K562 (cell line): ENCODE data around the gene ZNF275. TPM values are rescaled to one million over a fixed set of nuclear protein-coding genes. Genes with fewer than 3 reads are reported as not detected.

ENCODE experiments used
- EGR1 ChIP-seq: fragments of 450-650 bp; conservative IDR thresholded peaks from 2 replicates; pipeline ENCODE4 v1.6.1; 2017; ENCODE audit warnings: mild to moderate bottlenecking
- ELF1 ChIP-seq: fragments of 200-800 bp; sonication (Bioruptor generic); IDR thresholded peaks from 2 replicates; pipeline ENCODE4 v1.6.1; 2016; ENCODE audit warnings: missing genetic modification characterization, missing compliant biosample characterization
- GATAD2B ChIP-seq: fragments of 450-650 bp; IDR thresholded peaks from 2 replicates; pipeline ENCODE4 v1.6.1; 2017; ENCODE audit warnings: mild to moderate bottlenecking, borderline replicate concordance
- HDAC2 ChIP-seq: fragments of 450-650 bp; IDR thresholded peaks from 2 replicates; pipeline ENCODE4 v1.6.1; 2016; ENCODE audit warnings: mild to moderate bottlenecking
- KDM5B ChIP-seq: fragments of 200-600 bp; sonication (generic); IDR thresholded peaks from 2 replicates; pipeline ENCODE4 v1.6.1; 2012; ENCODE audit warnings: low read depth, mild to moderate bottlenecking, moderate library complexity, low read length, control low read depth, inconsistent platforms; ENCODE audit not compliant: insufficient replicate concordance
- L3MBTL2 ChIP-seq: fragments of 450-650 bp; IDR thresholded peaks from 2 replicates; pipeline ENCODE4 v1.6.1; 2016; ENCODE audit warnings: mild to moderate bottlenecking, moderate library complexity
- MAZ ChIP-seq, 2 experiments: fragments of 450-650 bp in 1 of 2; sonication (generic) in 1 of 2; formaldehyde crosslinking; IDR thresholded peaks in 1 of 2; conservative IDR thresholded peaks in 1 of 2; 2 replicates each; pipeline versions ENCODE4 v1.4.0 to v1.5.0; 2020; ENCODE audit warnings: mild to moderate bottlenecking in 1 of 2, missing genetic modification reagents in 1 of 2
- NCOA4 ChIP-seq: fragments of 450-650 bp; IDR thresholded peaks from 2 replicates; pipeline ENCODE4 v1.6.1; 2018; ENCODE audit warnings: mild to moderate bottlenecking; ENCODE audit not compliant: partially characterized antibody
- NR2C2 ChIP-seq, 2 experiments: fragments of 200-800 bp in 1 of 2; sonication (Bioruptor generic) in 1 of 2; sonication (generic) in 1 of 2; formaldehyde crosslinking in 1 of 2; IDR thresholded peaks; 2 replicates each; pipeline versions ENCODE4 v1.6.1 to v1.8.0; 2016 to 2022; ENCODE audit warnings: mild to moderate bottlenecking in 1 of 2, missing compliant biosample characterization in 1 of 2, missing genetic modification characterization in 1 of 2, missing genetic modification reagents in 1 of 2
- PHF8 ChIP-seq: fragments of 200-600 bp; sonication (generic); IDR thresholded peaks from 2 replicates; pipeline ENCODE4 v1.6.1; 2012; ENCODE audit warnings: mixed run types, mild to moderate bottlenecking, inconsistent platforms, low read length, moderate library complexity, borderline replicate concordance
- XRCC4 ChIP-seq: IDR thresholded peaks from one replicate; pipeline ENCODE4 v1.6.1; 2011; ENCODE audit not compliant: insufficient read depth, insufficient read length; ENCODE audit errors: extremely low read depth
- ZNF707 ChIP-seq: fragments of 250-450 bp; sonication (Bioruptor Pico); conservative IDR thresholded peaks from 2 replicates; pipeline ENCODE4 v1.8.0; 2022; ENCODE audit warnings: inconsistent platforms, mild to moderate bottlenecking, moderate library complexity
- polyA plus RNA-seq, 8 experiments: library from polyadenylated mRNA; depleted of rRNA in 4 of 8; stranded (reverse) in 5 of 8; unstranded in 3 of 8; fragments of >200 nt; fragmentation: Nextera tagmentation in 2 of 8; fragmentation: Illumina TruSeq in 1 of 8; extraction: Ambion mirVana in 2 of 8; extraction: Trizol in 1 of 8; gene quantifications; 2 replicates each; pipeline versions ENCODE4 v1.2.1 to v1.2.3, GENCODE V29; 2011 to 2014; ENCODE audit warnings: inconsistent platforms in 1 of 8, missing spikeins in 1 of 8
- total RNA-seq, 7 experiments: library from RNA; depleted of rRNA in 6 of 7; stranded (reverse); fragments of >200 nt in 6 of 7; fragmentation: Illumina TruSeq in 2 of 7; extraction: Trizol in 2 of 7; gene quantifications; 2 replicates each; pipeline versions ENCODE4 v1.2.1 to v1.2.3, GENCODE V29; 2011 to 2021; ENCODE audit warnings: low replicate concordance in 1 of 7
- TF ChIP-seq, protein P1 (sequence below), 2 experiments: IDR thresholded peaks; 2 replicates each; pipeline ENCODE4 v1.6.1; 2011; ENCODE audit warnings: borderline replicate concordance in 1 of 2, control low read depth in 1 of 2, low read depth in 1 of 2, low read length in 1 of 2, mild to moderate bottlenecking in 1 of 2, mixed read lengths in 1 of 2, moderate library complexity in 1 of 2; ENCODE audit not compliant: insufficient read depth in 1 of 2, insufficient read length in 1 of 2, poor library complexity in 1 of 2, severe bottlenecking in 1 of 2; ENCODE audit errors: extremely low read depth in 1 of 2
- TF ChIP-seq, protein P2 (sequence below): fragments of 250-450 bp; sonication (Bioruptor Pico); IDR thresholded peaks from 2 replicates; pipeline ENCODE4 v1.8.0; 2022; ENCODE audit warnings: inconsistent platforms, mild to moderate bottlenecking, moderate library complexity, borderline replicate concordance
- TF ChIP-seq, protein P3 (sequence below): fragments of 450-650 bp; IDR thresholded peaks from 2 replicates; pipeline ENCODE4 v1.6.1; 2018; ENCODE audit not compliant: partially characterized antibody

The ZNF275 gene
- total and polyA plus RNA-seq, 9 of the 15 experiments (the other 6 are each of a cell fraction or from before 2014, with no cell fraction given), result 2.1 to 19.1 (median 12.0) TPM

DNA sequence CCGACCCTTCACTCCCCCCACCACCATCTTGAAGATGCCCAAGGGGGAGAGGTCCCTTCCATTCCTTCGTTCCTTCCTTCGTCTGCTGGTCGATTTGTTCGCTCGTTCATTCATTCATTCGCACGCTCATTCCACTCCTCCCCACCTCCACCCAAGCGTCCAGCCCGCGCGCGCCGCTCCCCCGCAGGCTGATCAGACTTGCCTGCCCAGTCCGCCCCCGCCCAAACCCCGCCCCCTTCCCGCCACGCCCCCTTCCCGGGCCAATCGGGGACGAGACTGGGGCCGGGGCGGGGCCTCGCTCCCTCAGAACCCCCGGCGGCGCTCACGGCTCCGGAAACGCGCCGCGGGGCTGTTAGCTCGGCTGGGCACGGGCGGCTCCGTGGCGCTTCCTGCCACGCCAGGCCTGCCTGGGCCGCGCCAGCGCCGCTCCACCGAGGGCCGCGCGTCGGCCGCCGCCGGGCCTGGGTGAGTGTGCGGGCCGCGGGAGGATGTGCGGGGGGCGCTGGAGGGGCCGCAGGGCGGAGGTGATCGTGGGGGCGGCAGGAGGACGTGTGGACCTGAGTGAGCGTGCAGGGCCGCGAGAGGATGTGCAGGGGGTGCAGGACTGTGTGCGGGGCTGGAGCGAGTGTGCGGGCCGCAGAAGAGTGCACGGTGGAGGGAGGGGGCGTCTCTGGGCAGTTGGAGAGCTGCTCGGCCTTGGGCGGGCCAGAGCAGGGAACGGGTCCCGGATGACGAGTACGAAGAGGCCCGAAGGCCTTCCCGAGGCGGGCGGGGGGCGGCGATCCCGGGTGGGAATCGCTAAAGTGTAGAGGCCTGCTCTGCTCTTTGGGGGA lies at the start of gene ZNF275 (continued):
- peak; percentile 78 for TF ChIP-seq EGR1
- TF ChIP-seq PHF8, result peak; percentile 83; the same call in 1 of the 2 replicates
- peak; percentile 56 for TF ChIP-seq ELF1
- TF ChIP-seq GATAD2B, result peak; percentile 63; the same call in 1 of the 2 replicates
- TF ChIP-seq, protein P1, sequence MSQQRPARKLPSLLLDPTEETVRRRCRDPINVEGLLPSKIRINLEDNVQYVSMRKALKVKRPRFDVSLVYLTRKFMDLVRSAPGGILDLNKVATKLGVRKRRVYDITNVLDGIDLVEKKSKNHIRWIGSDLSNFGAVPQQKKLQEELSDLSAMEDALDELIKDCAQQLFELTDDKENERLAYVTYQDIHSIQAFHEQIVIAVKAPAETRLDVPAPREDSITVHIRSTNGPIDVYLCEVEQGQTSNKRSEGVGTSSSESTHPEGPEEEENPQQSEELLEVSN (IDR thresholded peaks at IDR 0.05; ENCODE audit: borderline replicate concordance in 1 of 2, extremely low read depth in 1 of 2, insufficient read depth in 1 of 2, insufficient read length in 1 of 2, low read depth in 1 of 2, low read length in 1 of 2, poor library complexity in 1 of 2, severe bottlenecking in 1 of 2), result peak in 1 of 2 experiments; percentile 48
- TF ChIP-seq ZNF707 (CRISPR knock-in tag), result no peak
- peak in 1 of 2 experiments; percentile 63; a peak in 1 of 4 replicates for TF ChIP-seq MAZ (CRISPR knock-in tag; conservative IDR thresholded peaks at IDR 0.05 in 1 of 2, IDR thresholded peaks at IDR 0.05 in 1 of 2)
- TF ChIP-seq HDAC2, result no peak
- TF ChIP-seq KDM5B, result peak; percentile 69
- no peak for TF ChIP-seq NR2C2 (CRISPR knock-in tag; IDR thresholded peaks at IDR 0.05)
- TF ChIP-seq NR2C2 (tag; IDR thresholded peaks at IDR 0.05), result peak; percentile 25; the same call in 1 of the 2 replicates
- TF ChIP-seq XRCC4, result no peak
- TF ChIP-seq NCOA4, result no peak
- TF ChIP-seq, protein P2, sequence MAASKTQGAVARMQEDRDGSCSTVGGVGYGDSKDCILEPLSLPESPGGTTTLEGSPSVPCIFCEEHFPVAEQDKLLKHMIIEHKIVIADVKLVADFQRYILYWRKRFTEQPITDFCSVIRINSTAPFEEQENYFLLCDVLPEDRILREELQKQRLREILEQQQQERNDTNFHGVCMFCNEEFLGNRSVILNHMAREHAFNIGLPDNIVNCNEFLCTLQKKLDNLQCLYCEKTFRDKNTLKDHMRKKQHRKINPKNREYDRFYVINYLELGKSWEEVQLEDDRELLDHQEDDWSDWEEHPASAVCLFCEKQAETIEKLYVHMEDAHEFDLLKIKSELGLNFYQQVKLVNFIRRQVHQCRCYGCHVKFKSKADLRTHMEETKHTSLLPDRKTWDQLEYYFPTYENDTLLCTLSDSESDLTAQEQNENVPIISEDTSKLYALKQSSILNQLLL, result no peak
- peak; percentile 46; the same call in 1 of the 2 replicates for TF ChIP-seq L3MBTL2
- TF ChIP-seq, protein P3, sequence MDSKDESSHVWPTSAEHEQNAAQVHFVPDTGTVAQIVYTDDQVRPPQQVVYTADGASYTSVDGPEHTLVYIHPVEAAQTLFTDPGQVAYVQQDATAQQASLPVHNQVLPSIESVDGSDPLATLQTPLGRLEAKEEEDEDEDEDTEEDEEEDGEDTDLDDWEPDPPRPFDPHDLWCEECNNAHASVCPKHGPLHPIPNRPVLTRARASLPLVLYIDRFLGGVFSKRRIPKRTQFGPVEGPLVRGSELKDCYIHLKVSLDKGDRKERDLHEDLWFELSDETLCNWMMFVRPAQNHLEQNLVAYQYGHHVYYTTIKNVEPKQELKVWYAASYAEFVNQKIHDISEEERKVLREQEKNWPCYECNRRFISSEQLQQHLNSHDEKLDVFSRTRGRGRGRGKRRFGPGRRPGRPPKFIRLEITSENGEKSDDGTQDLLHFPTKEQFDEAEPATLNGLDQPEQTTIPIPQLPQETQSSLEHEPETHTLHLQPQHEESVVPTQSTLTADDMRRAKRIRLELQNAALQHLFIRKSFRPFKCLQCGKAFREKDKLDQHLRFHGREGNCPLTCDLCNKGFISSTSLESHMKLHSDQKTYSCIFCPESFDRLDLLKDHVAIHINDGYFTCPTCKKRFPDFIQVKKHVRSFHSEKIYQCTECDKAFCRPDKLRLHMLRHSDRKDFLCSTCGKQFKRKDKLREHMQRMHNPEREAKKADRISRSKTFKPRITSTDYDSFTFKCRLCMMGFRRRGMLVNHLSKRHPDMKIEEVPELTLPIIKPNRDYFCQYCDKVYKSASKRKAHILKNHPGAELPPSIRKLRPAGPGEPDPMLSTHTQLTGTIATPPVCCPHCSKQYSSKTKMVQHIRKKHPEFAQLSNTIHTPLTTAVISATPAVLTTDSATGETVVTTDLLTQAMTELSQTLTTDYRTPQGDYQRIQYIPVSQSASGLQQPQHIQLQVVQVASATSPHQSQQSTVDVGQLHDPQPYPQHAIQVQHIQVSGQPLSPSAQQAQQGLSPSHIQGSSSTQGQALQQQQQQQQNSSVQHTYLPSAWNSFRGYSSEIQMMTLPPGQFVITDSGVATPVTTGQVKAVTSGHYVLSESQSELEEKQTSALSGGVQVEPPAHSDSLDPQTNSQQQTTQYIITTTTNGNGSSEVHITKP, result peak; percentile 39
